ENCODE results near the gene RAB11FIP3. TPM values are rescaled to one million over a fixed set of nuclear protein-coding genes. Genes with fewer than 3 reads are reported as not detected.

The RAB11FIP3 gene
- total and polyA plus RNA-seq, 10 of the 15 experiments (the other 5 are each of a cell fraction or from before 2014, with no cell fraction given) = 1.2 to 27.3 (median 7.7) TPM

GRCh38 chr16:502179-502943 is 76.9 kb downstream of the RAB11FIP3 start (continued):
- TF ChIP-seq USF2 (IDR thresholded peaks at IDR 0.05; ENCODE audit: borderline replicate concordance, low read depth, low read length) (no peak), MXI1 (IDR thresholded peaks at IDR 0.05; ENCODE audit: low read depth, low read length) (no peak), RELA (IDR thresholded peaks at IDR 0.05; ENCODE audit: borderline replicate concordance, partially characterized antibody) (no peak), TCF12 (IDR thresholded peaks at IDR 0.05; ENCODE audit: low read depth, low read length) (no peak), YBX1 (IDR thresholded peaks at IDR 0.05) (no peak), SMC3 (IDR thresholded peaks at IDR 0.05; ENCODE audit: borderline replicate concordance, low read length) (no peak), SUZ12 (IDR thresholded peaks at IDR 0.05; ENCODE audit: unreplicated experiment) (no peak), RAD51 (IDR thresholded peaks at IDR 0.05) (no peak)

GRCh38 chr16:503150-504071 is 78.0 kb downstream of the RAB11FIP3 start:
- no peak for ATAC-seq
- RAD21 ChIA-PET (ENCODE audit: unreplicated experiment) = no interaction called here
- H3K9me3 ChIP-seq (replicated peaks; ENCODE audit: control insufficient read depth, insufficient read depth, low read length) = no peaks in the 10 kb centered on the region
- no peaks in the 10 kb centered on the region; a peak in 3 of 4 replicates for H3K36me3 ChIP-seq (ENCODE audit: control insufficient read depth in 2 of 2, insufficient read depth in 2 of 2, low read length in 1 of 2)
- H2AFZ ChIP-seq (ENCODE audit: control insufficient read depth, low read depth, low read length) = no peak overlapping the region
- CTCF ChIA-PET = no interaction called here
- H3K9ac ChIP-seq (ENCODE audit: control insufficient read depth, insufficient read depth, low read length) = no peak overlapping the region
- no peak for FAIRE-seq
- no peaks in the 10 kb centered on the region for H4K20me1 ChIP-seq (ENCODE audit: control insufficient read depth, insufficient read depth)
- H3K4me1 ChIP-seq (ENCODE audit: control insufficient read depth, insufficient read depth, low read length) = no peaks in the 10 kb centered on the region
- whole genome bisulfite sequencing (ENCODE audit: insufficient coverage, insufficient replicate concordance, low lambda C conversion rate, missing lambda C conversion rate) = 82% methylated on average over 23 of the region's 23 CpGs
- POLR2A ChIA-PET = no interaction called here
- no peak overlapping the region for H3K4me3 ChIP-seq
- in situ Hi-C loops (cut with MboI) (no loop called here), intact Hi-C loops (cut with micrococcal nuclease; ENCODE audit: unreplicated experiment) (no loop called here)
- H3K4me2 ChIP-seq (ENCODE audit: control insufficient read depth, insufficient read depth) = no peak overlapping the region
- SMC1A ChIA-PET (ENCODE audit: uncharacterized antibody, unreplicated experiment) = no interaction called here
- H3K79me2 ChIP-seq (ENCODE audit: control insufficient read depth, insufficient read depth, low read length) = no peaks in the 10 kb centered on the region
- no TSS peak for BruUV-seq (replicated peaks)
- no peaks in the 10 kb centered on the region for H3K27me3 ChIP-seq (replicated peaks in 1 of 2; ENCODE audit: control insufficient read depth in 2 of 2, insufficient read depth in 2 of 2, low read length in 1 of 2)
- no peak overlapping the region for H3K27ac ChIP-seq (ENCODE audit: control insufficient read depth, insufficient read depth)
- DNase-seq (ENCODE audit: low read depth, low spot score) = no peak
- TF ChIP-seq FOS (IDR thresholded peaks at IDR 0.05; ENCODE audit: borderline replicate concordance, extremely low read depth, insufficient read length) = no peak
- TF ChIP-seq ZNF384 (IDR thresholded peaks at IDR 0.05; ENCODE audit: borderline replicate concordance, low read depth, low read length) = no peak
- TF ChIP-seq STAT1 (conservative IDR thresholded peaks at IDR 0.05) = no peak
- TF ChIP-seq RELA (IDR thresholded peaks at IDR 0.05; ENCODE audit: borderline replicate concordance, partially characterized antibody) = no peak
- TF ChIP-seq RAD21 (IDR thresholded peaks at IDR 0.05; ENCODE audit: insufficient read depth, low read depth, low read length) = no peak
- TF ChIP-seq CBX3 (IDR thresholded peaks at IDR 0.05; ENCODE audit: borderline replicate concordance, low read depth) = no peak
- TF ChIP-seq CEBPB (IDR thresholded peaks at IDR 0.05; ENCODE audit: borderline replicate concordance in 1 of 2, low read depth in 2 of 2, low read length in 2 of 2) = no peak
- no peak for TF ChIP-seq HDAC2 (IDR thresholded peaks at IDR 0.05)
- TF ChIP-seq CTCF (IDR thresholded peaks at IDR 0.05 in 2 of 3, conservative IDR thresholded peaks at IDR 0.05 in 1 of 3; ENCODE audit: control insufficient read depth in 2 of 3, extremely low read depth in 1 of 3, insufficient read depth in 1 of 3, low read depth in 3 of 3, low read length in 3 of 3) = no peak
- TF ChIP-seq CBX5 (IDR thresholded peaks at IDR 0.05; ENCODE audit: low read depth) = no peak
- TF ChIP-seq LARP7 (IDR thresholded peaks at IDR 0.05) = no peak
